ENCODE results near the gene KIF26A.
"Not testable (repeated sequence)": the region's sequence is repeated elsewhere in the genome, so short reads cannot be mapped to it uniquely, and the experiment has no call there.

KIF26A gene

GRCh38 chr14:104195361-104195760 is 57.0 kb downstream of the KIF26A start:
- no peak for DNase-seq

- no peak for DNase-seq
These were observed 57.5 kb downstream of the KIF26A start for GRCh38 chr14:104195878-104196277.

GRCh38 chr14:104196461-104197140 is 58.2 kb downstream of the KIF26A start:
- DNase-seq, result no peak

- no peak for DNase-seq
These were observed 59.3 kb downstream of the KIF26A start for GRCh38 chr14:104197449-104198247.

GRCh38 chr14:104199266-104199895 is 61.0 kb downstream of the KIF26A start:
- DNase-seq, result no peak

GRCh38 chr14:104200106-104200505 is 61.7 kb downstream of the KIF26A start:
- no peak for DNase-seq

- DNase-seq, result no peak
These were observed 62.2 kb downstream of the KIF26A start for GRCh38 chr14:104200591-104200990.

- DNase-seq, result no peak
These were observed 62.7 kb downstream of the KIF26A start for GRCh38 chr14:104201063-104201462.

GRCh38 chr14:104201496-104201895 is 63.1 kb downstream of the KIF26A start:
- no peak for DNase-seq

GRCh38 chr14:104202259-104203070 is 64.1 kb downstream of the KIF26A start:
- DNase-seq, result no peak

- DNase-seq, result no peak
These were observed 64.7 kb downstream of the KIF26A start for GRCh38 chr14:104203071-104203425.

- DNase-seq, result no peak
These were observed 66.3 kb downstream of the KIF26A start for GRCh38 chr14:104204660-104205149.

GRCh38 chr14:104205781-104206180 is 67.4 kb downstream of the KIF26A start:
- DNase-seq, result no peak

GRCh38 chr14:104206281-104206904 is 68.0 kb downstream of the KIF26A start:
- no peak for DNase-seq

- no peak for DNase-seq
These were observed 69.0 kb downstream of the KIF26A start for GRCh38 chr14:104207142-104208014.

- not testable (repeated sequence) for DNase-seq
These were observed 69.6 kb downstream of the KIF26A start for GRCh38 chr14:104208015-104208295.

- not testable (repeated sequence) for DNase-seq
These were observed 69.9 kb downstream of the KIF26A start for GRCh38 chr14:104208331-104208730.

- not testable (repeated sequence) for DNase-seq
These were observed 70.7 kb downstream of the KIF26A start for GRCh38 chr14:104209071-104209470.

- no peak for DNase-seq
These were observed 71.8 kb downstream of the KIF26A start for GRCh38 chr14:104209985-104210816.

GRCh38 chr14:104210817-104211195 is 72.4 kb downstream of the KIF26A start:
- no peak for DNase-seq

GRCh38 chr14:104211215-104211614 is 72.8 kb downstream of the KIF26A start:
- DNase-seq, result no peak
